HG02763 (cell line): ENCODE measurements around the gene NPAS2.

ENCODE experiments used
- ATAC-seq: cut with Tn5 transposase; IDR thresholded peaks from one replicate; pipeline ENCODE4 v1.9.1; 2021; ENCODE audit warnings: mild to moderate bottlenecking, moderate library complexity; ENCODE audit not compliant: unreplicated experiment

NPAS2 gene

GRCh38 chr2:100936972-100937542, 117.1 kb downstream of the NPAS2 start:
- no peak for ATAC-seq

GRCh38 chr2:100938031-100939026, 118.4 kb downstream of the NPAS2 start:
- ATAC-seq, result no peak

- no peak for ATAC-seq
Measured at GRCh38 chr2:100939445-100939844, 119.5 kb downstream of the NPAS2 start.

- ATAC-seq, result no peak
Measured at GRCh38 chr2:100940240-100940639, 120.3 kb downstream of the NPAS2 start.

GRCh38 chr2:100940766-100941645, 121.1 kb downstream of the NPAS2 start:
- ATAC-seq, result no peak

- no peak for ATAC-seq
Measured at GRCh38 chr2:100941646-100942240, 121.8 kb downstream of the NPAS2 start.

GRCh38 chr2:100944617-100945432, 124.9 kb downstream of the NPAS2 start:
- ATAC-seq, result no peak

- ATAC-seq, result no peak
Measured at GRCh38 chr2:100945433-100945740, 125.4 kb downstream of the NPAS2 start.

- ATAC-seq, result no peak
Measured at GRCh38 chr2:100945930-100946607, 126.1 kb downstream of the NPAS2 start.

GRCh38 chr2:100948942-100949811, 129.2 kb downstream of the NPAS2 start:
- no peak for ATAC-seq

GRCh38 chr2:100952512-100952911, 132.6 kb downstream of the NPAS2 start:
- ATAC-seq, result no peak

GRCh38 chr2:100953406-100954043, 133.6 kb downstream of the NPAS2 start:
- ATAC-seq, result no peak

- ATAC-seq, result no peak
Measured at GRCh38 chr2:100954044-100954420, 134.1 kb downstream of the NPAS2 start.

GRCh38 chr2:100955226-100955625, 135.3 kb downstream of the NPAS2 start:
- no peak for ATAC-seq

GRCh38 chr2:100956081-100956480, 136.1 kb downstream of the NPAS2 start:
- ATAC-seq, result no peak

- ATAC-seq, result no peak
Measured at GRCh38 chr2:100957996-100958653, 138.2 kb downstream of the NPAS2 start.

GRCh38 chr2:100959225-100959880, 139.4 kb downstream of the NPAS2 start:
- no peak for ATAC-seq
